NCI-H2107 treated with DMSO at 0.1 percent for 48 hours (cell line): ENCODE results near the gene IPP.
"Not testable (repeated sequence)": the region's sequence is repeated elsewhere in the genome, so short reads cannot be mapped to it uniquely, and the experiment has no call there.

ENCODE experiments used
- DNase-seq: peaks from one replicate; lab custom pipeline; 2025; ENCODE audit not compliant: unreplicated experiment; lab: John Stamatoyannopoulos, UW

IPP gene

GRCh38 chr1:45685308-45686014 is 65.0 kb downstream of the IPP start:
- DNase-seq: peak; percentile 55

GRCh38 chr1:45684402-45684801 is 66.1 kb downstream of the IPP start:
- peak; percentile 46 for DNase-seq

- no peak for DNase-seq
These were observed 67.5 kb downstream of the IPP start for GRCh38 chr1:45682942-45683341.

GRCh38 chr1:45679123-45679522 is 71.3 kb downstream of the IPP start:
- no peak for DNase-seq

- no peak for DNase-seq
These were observed 72.0 kb downstream of the IPP start for GRCh38 chr1:45678489-45678888.

- DNase-seq: no peak
These were observed 72.7 kb downstream of the IPP start for GRCh38 chr1:45677751-45678245.

- not testable (repeated sequence) for DNase-seq
These were observed 73.9 kb downstream of the IPP start for GRCh38 chr1:45676553-45676952.

- DNase-seq: no peak
These were observed 76.0 kb downstream of the IPP start for GRCh38 chr1:45674478-45674877.

GRCh38 chr1:45673956-45674355 is 76.5 kb downstream of the IPP start:
- no peak for DNase-seq

- no peak for DNase-seq
These were observed 80.4 kb downstream of the IPP start for GRCh38 chr1:45669859-45670655.

GRCh38 chr1:45669379-45669778 is 81.1 kb downstream of the IPP start:
- no peak for DNase-seq

- DNase-seq: no peak
These were observed 81.9 kb downstream of the IPP start for GRCh38 chr1:45668526-45668925.

- no peak for DNase-seq
These were observed 82.9 kb downstream of the IPP start for GRCh38 chr1:45667321-45668111.

GRCh38 chr1:45666836-45667235 is 83.6 kb downstream of the IPP start:
- no peak for DNase-seq

GRCh38 chr1:45660336-45660735 is 90.1 kb downstream of the IPP start:
- DNase-seq: no peak

GRCh38 chr1:45659222-45659621 is 91.2 kb downstream of the IPP start:
- DNase-seq: no peak

- DNase-seq: no peak
These were observed 92.3 kb downstream of the IPP start for GRCh38 chr1:45658171-45658570.

- DNase-seq: no peak
These were observed 93.8 kb downstream of the IPP start for GRCh38 chr1:45656573-45657226.

- no peak for DNase-seq
These were observed 95.7 kb downstream of the IPP start for GRCh38 chr1:45654540-45655280.
